ENCODE data around the gene FAM131A. TPM values are rescaled to one million over a fixed set of nuclear protein-coding genes. Genes with fewer than 3 reads are reported as not detected.

The FAM131A gene
- total and polyA plus RNA-seq, 9 of the 15 experiments (the other 6 are each of a cell fraction or from before 2014, with no cell fraction given), result 0.48 to 11.1 (median 4.3) TPM

DNA sequence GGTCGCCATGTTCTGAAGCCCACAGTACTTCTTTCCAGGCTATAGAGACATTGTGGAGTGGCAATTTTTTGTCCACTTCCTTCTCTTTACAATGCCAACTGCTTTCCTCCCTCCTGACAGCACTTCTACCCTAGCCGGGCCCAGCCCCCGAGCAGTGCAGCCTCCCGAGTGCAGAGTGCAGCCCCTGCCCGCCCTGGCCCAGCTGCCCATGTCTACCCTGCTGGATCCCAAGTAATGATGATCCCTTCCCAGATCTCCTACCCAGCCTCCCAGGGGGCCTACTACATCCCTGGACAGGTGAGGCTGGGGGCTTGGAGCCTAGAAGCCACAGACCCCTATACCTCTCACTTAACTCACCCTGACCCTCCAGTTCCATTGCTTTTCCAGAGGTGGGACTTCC, 20.2 kb upstream of the FAM131A start:
- H4K20me1 ChIP-seq (replicated peaks; ENCODE audit: control insufficient read depth, insufficient read depth, low read length), result peaks cover 41% of the 10 kb centered on the region
- ATAC-seq, result no peak
- WGBS (ENCODE audit: insufficient coverage, low coverage, missing lambda C conversion rate), result 81% methylated on average over 5 of the region's 5 CpGs
- ChIA-PET POLR2A (interaction anchor here (0.6 to 1.5 kb wide), 6 partner anchors 9 to 96 kb away, joined by 3 to 4 read pairs (median 3); no protein-coding TSS in a partner anchor), CTCF (ENCODE audit: low intra/inter-chr PET ratio) (no interaction called here)
- peaks cover 77% of the 10 kb centered on the region for H3K79me2 ChIP-seq (ENCODE audit: control insufficient read depth, insufficient read depth, low read length)
- no peak for DNase-seq (ENCODE audit: extremely low read depth in 1 of 4, low spot score in 3 of 4)
- H2AFZ ChIP-seq (ENCODE audit: low read depth, low read length), result no peak overlapping the region
- H3K4me2 ChIP-seq (ENCODE audit: insufficient read depth, low read length), result peak overlapping the region; percentile 99
- no peak overlapping the region; the same call in 2 of the 3 replicates for H3K27ac ChIP-seq (ENCODE audit: extremely low read depth, low read depth, low read length)
- TSS peak; percentile 38 for BruUV-seq (replicated peaks)
- no peaks in the 10 kb centered on the region for H3K27me3 ChIP-seq (ENCODE audit: control insufficient read depth in 2 of 2, insufficient read depth in 2 of 2, low read length in 2 of 2)
- 0 out of 2 replicates have a peak overlapping the region, but pooled peaks have one; percentile 14 for H3K4me3 ChIP-seq
- H3K9ac ChIP-seq (ENCODE audit: insufficient read depth in 1 of 2, low read depth in 2 of 2, low read length in 2 of 2), result peak overlapping the region in 1 of 2 experiments; percentile 100; a peak in 2 of 4 replicates
- peaks cover 13 to 39% of the 10 kb centered on the region in 2 experiments; a peak in 4 of 5 replicates for H3K4me1 ChIP-seq (replicated peaks in 1 of 2; ENCODE audit: control insufficient read depth in 2 of 2, insufficient read depth in 2 of 2, low read length in 2 of 2)
- TF ChIP-seq ZNF143 (CRISPR knock-in tag; IDR thresholded peaks at IDR 0.05) (no peak), MYNN (IDR thresholded peaks at IDR 0.05) (no peak), MYNN (CRISPR knock-in tag; IDR thresholded peaks at IDR 0.05) (no peak), E2F4 (CRISPR knock-in tag; IDR thresholded peaks at IDR 0.05; ENCODE audit: low read depth) (no peak), YBX1 (IDR thresholded peaks at IDR 0.05) (no peak), BCL6 (CRISPR knock-in tag; IDR thresholded peaks at IDR 0.05) (no peak), KAT2B (IDR thresholded peaks at IDR 0.05; ENCODE audit: low read depth, low read length) (no peak), SMARCE1 (IDR thresholded peaks at IDR 0.05) (no peak), RBFOX2 (IDR thresholded peaks at IDR 0.05; ENCODE audit: low read depth, low read length) (0 out of 2 replicates have a peak, but pooled peaks have one; percentile 43)
- TF ChIP-seq, protein P1, sequence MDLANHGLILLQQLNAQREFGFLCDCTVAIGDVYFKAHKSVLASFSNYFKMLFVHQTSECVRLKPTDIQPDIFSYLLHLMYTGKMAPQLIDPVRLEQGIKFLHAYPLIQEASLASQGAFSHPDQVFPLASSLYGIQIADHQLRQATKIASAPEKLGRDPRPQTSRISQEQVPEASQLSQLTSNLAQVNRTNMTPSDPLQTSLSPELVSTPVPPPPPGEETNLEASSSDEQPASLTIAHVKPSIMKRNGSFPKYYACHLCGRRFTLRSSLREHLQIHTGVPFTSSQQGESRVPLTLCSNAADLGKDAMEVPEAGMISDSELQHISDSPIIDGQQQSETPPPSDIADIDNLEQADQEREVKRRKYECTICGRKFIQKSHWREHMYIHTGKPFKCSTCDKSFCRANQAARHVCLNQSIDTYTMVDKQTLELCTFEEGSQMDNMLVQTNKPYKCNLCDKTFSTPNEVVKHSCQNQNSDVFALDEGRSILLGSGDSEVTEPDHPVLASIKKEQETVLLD (IDR thresholded peaks at IDR 0.05), result no peak
- no peaks in the 10 kb centered on the region for H3K9me3 ChIP-seq (replicated peaks; ENCODE audit: control insufficient read depth, insufficient read depth, low read depth, low read length)
- peaks cover 69% of the 10 kb centered on the region for H3K36me3 ChIP-seq (ENCODE audit: control insufficient read depth, insufficient read depth, low read length)
- no peak for FAIRE-seq
- intact Hi-C loops (cut with micrococcal nuclease), result no loop called here
- H3K9me1 ChIP-seq (ENCODE audit: control insufficient read depth, insufficient read depth, low read length), result peaks cover 13% of the 10 kb centered on the region
- in situ Hi-C loops (cut with MboI), result no loop called here
